Measurements from ENCODE around the gene ARHGEF4. TPM values are rescaled to one million over a fixed set of nuclear protein-coding genes. Genes with fewer than 3 reads are reported as not detected.
A peak's percentile ranks its signal among the peaks of the same experiment; 100 is the strongest.

ARHGEF4 gene
- total RNA-seq, 2 donors from 2014 or later: 0.63 to 1.7 TPM

DNA sequence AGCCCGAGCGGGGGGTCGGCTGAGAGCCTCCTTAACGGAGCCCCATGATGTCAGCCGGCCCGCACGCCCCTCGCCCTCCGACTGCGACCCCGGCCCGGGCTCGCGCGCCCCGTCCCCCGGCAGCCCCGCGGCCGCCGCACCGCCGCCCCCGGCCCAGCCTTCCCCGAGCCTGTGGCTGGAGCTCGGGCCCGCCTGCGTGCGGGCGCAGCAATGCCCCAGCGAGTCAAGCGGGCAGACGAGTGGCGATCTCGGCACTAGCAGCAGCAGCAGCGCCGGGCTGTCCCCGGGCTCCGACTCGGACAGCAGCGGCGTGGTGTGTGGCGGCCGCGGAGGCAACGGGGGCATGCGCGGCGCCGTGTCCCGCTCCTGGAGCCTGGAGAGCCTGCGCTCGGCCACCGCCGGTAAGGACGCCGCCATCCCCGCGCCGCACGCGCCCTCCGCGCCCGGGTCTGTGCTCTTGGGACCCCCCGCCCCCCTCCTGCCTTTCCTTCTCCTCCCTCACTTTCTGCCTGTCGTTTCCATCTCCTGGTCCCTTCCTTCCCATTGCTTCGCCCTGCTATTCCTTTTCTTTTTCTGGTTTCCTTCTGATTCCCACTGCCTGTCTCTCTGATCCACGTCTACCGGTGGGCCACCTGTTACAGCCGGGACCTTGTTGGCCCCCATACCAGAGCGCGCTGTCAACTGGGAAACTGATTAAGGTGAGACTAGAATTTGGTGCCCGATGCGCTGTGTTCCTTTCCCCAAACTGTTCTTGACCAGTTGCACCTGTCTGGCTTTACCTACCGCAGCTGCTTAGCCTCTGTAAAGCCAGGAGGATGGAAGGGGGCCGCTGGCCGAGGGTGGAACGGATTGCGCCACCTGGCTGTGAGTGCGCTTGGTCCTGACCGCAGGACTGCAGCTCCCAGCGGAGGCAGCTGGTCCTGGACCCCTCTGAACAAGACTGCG lies 127.4 kb downstream of the ARHGEF4 start:
- ATAC-seq (replicated peaks in 1 of 2) (peak in 1 of 2 donors; percentile 57), DNase-seq (peak; percentile 15 to 26)
- Mint-ChIP-seq H3K4me3 (peak overlapping the region; percentile 76 to 77), H3K27ac (no peak overlapping the region), H3K36me3 (ENCODE audit: insufficient read depth in 2 of 2) (peaks cover 0 to 2% of the 10 kb centered on the region in 2 donors), H3K9me3 (no peaks in the 10 kb centered on the region), H3K27me3 (ENCODE audit: low read depth) (peaks cover 69% of the 10 kb centered on the region), H3K4me1 (ENCODE audit: low read depth) (peaks cover 11% of the 10 kb centered on the region)

DNA sequence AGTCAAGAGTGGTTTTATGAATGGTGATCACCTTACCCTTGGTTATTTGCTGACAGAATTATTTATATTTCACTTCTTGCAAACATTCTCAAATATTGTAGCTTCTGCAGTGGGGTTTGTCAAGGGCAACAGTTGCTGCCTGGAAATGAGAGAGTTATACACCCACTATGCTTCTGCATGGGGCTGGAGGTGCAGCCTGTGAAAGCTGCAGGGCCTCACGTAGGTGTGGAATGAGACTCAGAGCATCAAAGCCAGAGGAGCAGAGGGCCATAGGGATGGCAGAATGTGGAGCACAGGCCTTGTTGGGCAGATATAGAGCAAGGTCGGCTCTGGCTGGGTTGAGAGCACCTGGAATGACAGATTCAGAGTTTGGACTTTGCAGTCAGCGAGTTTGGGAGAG lies 128.2 kb downstream of the ARHGEF4 start:
- DNase-seq (no peak), ATAC-seq (replicated peaks in 1 of 2) (no peak)
- Mint-ChIP-seq H3K36me3 (ENCODE audit: insufficient read depth in 2 of 2) (peaks cover 0 to 2% of the 10 kb centered on the region in 2 donors), H3K27me3 (ENCODE audit: low read depth) (peaks cover 62% of the 10 kb centered on the region), H3K4me1 (ENCODE audit: low read depth) (peaks cover 11% of the 10 kb centered on the region), H3K27ac (no peak overlapping the region), H3K4me3 (peak overlapping the region; percentile 76 to 77), H3K9me3 (no peaks in the 10 kb centered on the region)

DNA sequence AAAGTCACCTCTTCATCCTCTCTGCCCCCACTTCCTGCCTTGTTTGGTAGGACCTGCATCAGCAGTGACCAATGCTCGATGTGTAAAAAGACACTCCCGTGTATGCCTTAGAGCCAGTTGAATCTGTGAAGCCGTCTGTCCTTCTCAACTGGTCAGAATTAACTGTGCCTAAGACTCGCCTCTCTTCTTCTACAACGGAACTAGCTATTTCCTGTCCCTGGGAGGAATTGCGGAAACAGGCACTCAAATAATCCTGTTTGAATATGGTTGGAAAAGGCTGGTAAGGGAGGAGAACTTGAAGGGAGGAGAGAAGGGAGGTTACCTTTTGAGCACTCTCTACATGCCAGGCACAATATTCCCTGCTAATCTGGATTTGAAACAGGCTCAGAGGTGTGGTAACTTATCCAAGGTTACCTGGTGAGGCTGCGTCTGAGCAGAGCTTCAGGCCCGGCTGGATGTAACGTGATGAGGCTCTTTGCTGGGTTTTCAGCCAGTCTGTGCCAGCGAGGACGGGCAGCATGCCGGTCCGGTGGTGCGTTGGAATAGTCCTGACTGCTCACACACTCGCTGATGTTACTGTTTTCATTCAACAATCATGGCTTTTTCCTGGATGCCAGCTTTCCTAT lies 129.5 kb downstream of the ARHGEF4 start:
- H3K4me1 Mint-ChIP-seq (ENCODE audit: low read depth): peaks cover 11% of the 10 kb centered on the region
- no peaks in the 10 kb centered on the region for H3K9me3 Mint-ChIP-seq
- no peak overlapping the region for H3K4me3 Mint-ChIP-seq
- peaks cover 52% of the 10 kb centered on the region for H3K27me3 Mint-ChIP-seq (ENCODE audit: low read depth)
- H3K36me3 Mint-ChIP-seq (ENCODE audit: insufficient read depth in 2 of 2): peaks cover 0 to 2% of the 10 kb centered on the region in 2 donors
- no peak overlapping the region for H3K27ac Mint-ChIP-seq
- no peak for ATAC-seq (replicated peaks in 1 of 2)
- DNase-seq: no peak

DNA sequence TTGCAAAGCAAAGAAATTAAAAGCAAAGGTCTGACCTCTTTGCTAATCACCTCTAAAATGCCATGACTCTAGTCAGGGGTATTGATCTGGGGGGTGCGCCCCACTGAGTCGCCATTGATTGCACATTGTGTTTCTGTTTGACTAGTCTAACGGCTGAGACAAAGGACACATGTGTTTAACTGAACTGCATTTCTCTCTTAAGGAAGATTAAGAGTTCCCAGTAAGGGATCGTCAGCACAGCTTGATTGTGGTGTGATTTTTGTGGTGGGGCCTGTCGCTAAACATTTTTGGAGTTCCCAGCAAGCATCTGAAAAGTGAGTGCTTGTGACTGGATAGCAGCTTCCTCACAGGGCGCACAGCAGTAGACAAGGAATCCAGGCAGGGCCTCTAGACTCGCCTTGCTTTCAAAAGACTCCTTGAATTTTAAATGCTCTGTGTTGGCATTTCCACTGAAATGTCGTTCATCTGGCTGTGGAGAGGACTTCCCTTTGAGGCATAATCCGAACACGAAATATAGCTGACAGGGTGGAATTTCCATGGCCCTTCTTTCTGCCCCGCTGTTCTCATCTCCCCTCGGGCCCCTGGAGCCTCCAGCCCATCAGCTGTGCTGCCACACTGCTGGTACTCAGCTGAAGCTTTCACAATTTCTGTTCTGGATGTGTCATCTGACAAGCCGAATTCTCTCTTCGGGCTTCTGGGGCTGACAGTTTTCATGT lies 130.2 kb downstream of the ARHGEF4 start:
- no peak for DNase-seq
- H3K27me3 Mint-ChIP-seq (ENCODE audit: low read depth): peaks cover 45% of the 10 kb centered on the region
- no peaks in the 10 kb centered on the region for H3K9me3 Mint-ChIP-seq
- no peak overlapping the region for H3K4me3 Mint-ChIP-seq
- H3K36me3 Mint-ChIP-seq (ENCODE audit: insufficient read depth in 2 of 2): peaks cover 0 to 2% of the 10 kb centered on the region in 2 donors
- H3K4me1 Mint-ChIP-seq (ENCODE audit: low read depth): peaks cover 12% of the 10 kb centered on the region
- ATAC-seq (replicated peaks in 1 of 2): no peak
- H3K27ac Mint-ChIP-seq: no peak overlapping the region

DNA sequence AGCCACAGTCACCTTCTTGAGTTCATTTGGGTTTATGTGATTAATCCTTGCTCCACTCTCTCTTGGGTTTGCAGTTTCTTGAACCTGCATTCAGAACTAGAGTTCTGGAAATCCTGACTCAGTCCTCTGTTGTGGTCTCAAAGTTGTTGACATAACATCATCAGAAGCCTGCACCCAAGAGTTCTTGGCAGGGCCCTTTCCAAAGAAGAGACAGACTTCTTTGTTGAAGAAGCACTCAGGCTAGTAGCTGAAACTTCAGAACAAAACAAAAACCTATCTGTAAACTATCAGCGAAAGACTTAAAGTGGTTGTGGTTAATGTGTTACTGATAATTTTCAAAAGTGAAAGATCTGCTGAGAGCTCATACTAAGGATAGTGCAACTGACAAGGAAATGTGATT lies 135.7 kb downstream of the ARHGEF4 start:
- H3K9me3 Mint-ChIP-seq: no peaks in the 10 kb centered on the region
- H3K27ac Mint-ChIP-seq: peak overlapping the region; percentile 33
- DNase-seq (peak in 1 of 2 donors; percentile 11), ATAC-seq (replicated peaks in 1 of 2) (peak; percentile 86 to 90)
- no peaks in the 10 kb centered on the region for H3K36me3 Mint-ChIP-seq (ENCODE audit: insufficient read depth in 2 of 2)
- peaks cover 9% of the 10 kb centered on the region for H3K4me1 Mint-ChIP-seq (ENCODE audit: low read depth)
- peaks cover 1% of the 10 kb centered on the region for H3K27me3 Mint-ChIP-seq (ENCODE audit: low read depth)
- no peak overlapping the region for H3K4me3 Mint-ChIP-seq

DNA sequence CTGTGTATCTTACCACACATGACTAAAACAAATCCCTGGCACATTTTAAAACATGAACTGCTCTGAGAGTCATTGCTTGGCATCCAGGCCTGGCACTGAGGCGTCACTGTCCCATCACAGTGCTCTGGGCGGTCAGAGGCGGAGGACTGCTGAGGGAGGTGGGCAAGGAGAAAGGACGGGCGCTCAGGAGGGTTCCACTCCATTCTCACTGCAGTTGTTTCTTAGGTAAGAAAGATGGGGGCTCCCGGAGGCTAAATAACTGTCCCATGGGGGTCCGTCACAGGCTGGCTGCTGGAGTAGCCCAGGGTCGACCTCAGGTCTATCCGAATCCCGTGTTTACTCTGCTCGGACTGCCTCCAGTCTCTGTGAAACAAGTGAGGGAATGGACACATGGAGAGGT lies 139.0 kb downstream of the ARHGEF4 start:
- H3K36me3 Mint-ChIP-seq (ENCODE audit: insufficient read depth in 2 of 2): no peaks in the 10 kb centered on the region
- H3K9me3 Mint-ChIP-seq: no peaks in the 10 kb centered on the region
- no peak overlapping the region for H3K4me3 Mint-ChIP-seq
- H3K27me3 Mint-ChIP-seq (ENCODE audit: low read depth): no peaks in the 10 kb centered on the region
- ATAC-seq (replicated peaks in 1 of 2): no peak
- no peak overlapping the region for H3K27ac Mint-ChIP-seq
- no peak for DNase-seq
- H3K4me1 Mint-ChIP-seq (ENCODE audit: low read depth): peaks cover 9% of the 10 kb centered on the region

DNA sequence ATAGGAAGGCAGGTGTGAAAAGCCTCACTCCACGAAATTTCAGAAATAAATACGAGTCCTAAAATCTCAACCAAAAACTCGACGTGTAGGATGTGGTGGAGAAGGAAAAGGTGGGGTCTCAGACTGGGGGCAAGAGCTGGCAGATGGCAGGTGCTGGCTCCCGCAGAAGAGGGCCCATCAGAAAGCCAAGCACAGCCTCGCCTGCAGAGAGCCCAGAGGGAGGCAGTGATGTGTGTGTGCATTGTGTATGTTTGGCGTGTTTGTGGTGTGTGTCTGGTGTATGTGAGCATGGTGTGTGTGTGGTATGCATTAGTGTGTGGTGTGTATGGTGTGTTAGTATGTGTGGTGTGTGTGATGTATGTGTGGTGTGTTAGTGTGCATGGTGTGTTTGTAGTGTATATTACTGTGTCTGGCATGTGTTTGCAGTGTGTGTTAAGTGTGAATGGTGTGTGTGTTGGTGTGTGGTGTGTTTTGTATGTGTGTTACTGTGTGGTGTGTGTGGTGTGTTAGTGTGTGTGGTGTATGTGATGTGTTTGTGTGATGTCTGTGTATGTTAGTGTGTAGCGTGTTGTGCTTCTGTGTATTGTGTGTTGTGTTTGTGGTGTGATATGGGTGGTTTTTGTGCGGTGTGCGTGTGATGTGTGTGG lies 140.0 kb downstream of the ARHGEF4 start:
- DNase-seq (no peak), ATAC-seq (replicated peaks in 1 of 2) (no peak)
- Mint-ChIP-seq H3K27me3 (ENCODE audit: low read depth) (no peaks in the 10 kb centered on the region), H3K9me3 (no peaks in the 10 kb centered on the region), H3K4me3 (no peak overlapping the region), H3K36me3 (ENCODE audit: insufficient read depth in 2 of 2) (no peaks in the 10 kb centered on the region), H3K4me1 (ENCODE audit: low read depth) (peaks cover 9% of the 10 kb centered on the region), H3K27ac (no peak overlapping the region)

DNA sequence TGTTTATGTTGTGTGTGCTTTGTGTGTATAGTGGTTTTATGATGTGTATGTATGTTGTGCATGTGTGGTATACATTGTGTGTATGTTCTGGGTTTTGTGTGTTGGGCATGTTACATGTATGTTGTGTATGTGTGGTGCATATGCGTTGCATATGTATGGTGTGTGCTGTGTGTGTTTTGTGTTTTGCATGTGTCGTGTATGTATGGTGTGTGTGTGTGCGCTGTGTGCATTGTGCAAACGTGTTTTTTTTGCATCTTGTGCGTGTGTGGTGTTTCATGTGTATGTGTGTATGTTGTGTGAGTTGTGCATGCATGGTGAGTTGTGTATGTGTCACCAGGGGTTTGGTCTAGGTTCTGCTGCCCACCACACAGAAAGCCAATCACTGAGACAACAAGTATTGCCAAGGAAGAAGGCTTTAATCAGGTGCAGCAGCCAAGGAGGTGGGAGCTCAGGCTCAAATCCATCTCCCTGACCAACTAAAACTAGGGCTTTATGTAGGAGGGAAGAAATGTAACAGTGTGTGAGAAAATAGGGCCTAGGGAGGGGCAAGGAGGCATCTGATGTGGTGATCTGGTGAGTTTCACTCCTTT lies 140.8 kb downstream of the ARHGEF4 start:
- H3K4me3 Mint-ChIP-seq: no peak overlapping the region
- no peak overlapping the region for H3K27ac Mint-ChIP-seq
- ATAC-seq (replicated peaks in 1 of 2): no peak
- H3K36me3 Mint-ChIP-seq (ENCODE audit: insufficient read depth in 2 of 2): no peaks in the 10 kb centered on the region
- H3K9me3 Mint-ChIP-seq: no peaks in the 10 kb centered on the region
- H3K27me3 Mint-ChIP-seq (ENCODE audit: low read depth): no peaks in the 10 kb centered on the region
- H3K4me1 Mint-ChIP-seq (ENCODE audit: low read depth): peaks cover 3% of the 10 kb centered on the region
- no peak for DNase-seq

DNA sequence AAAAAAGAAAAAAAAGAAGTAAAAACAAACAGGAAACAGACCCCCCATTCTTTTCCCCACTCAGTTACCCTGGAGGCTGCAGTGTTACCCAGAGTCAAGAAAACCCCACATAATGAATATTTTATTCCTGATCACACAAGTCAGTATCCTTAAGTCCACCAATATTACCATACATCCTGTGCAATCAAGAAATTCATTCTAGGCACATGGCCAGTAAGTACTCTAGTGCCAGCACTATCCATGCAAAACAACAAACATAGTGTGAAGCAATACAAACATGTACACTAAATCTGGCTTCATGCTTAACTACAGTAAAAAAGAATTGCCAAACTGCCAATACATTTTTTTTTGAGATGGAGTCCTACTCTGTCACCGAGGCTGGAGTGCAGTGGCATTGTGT lies 145.0 kb downstream of the ARHGEF4 start:
- no peak overlapping the region for H3K27ac Mint-ChIP-seq
- H3K9me3 Mint-ChIP-seq: no peaks in the 10 kb centered on the region
- no peaks in the 10 kb centered on the region for H3K36me3 Mint-ChIP-seq (ENCODE audit: insufficient read depth in 2 of 2)
- DNase-seq (no peak), ATAC-seq (replicated peaks in 1 of 2) (no peak)
- H3K4me1 Mint-ChIP-seq (ENCODE audit: low read depth): no peaks in the 10 kb centered on the region
- no peak overlapping the region for H3K4me3 Mint-ChIP-seq
- no peaks in the 10 kb centered on the region for H3K27me3 Mint-ChIP-seq (ENCODE audit: low read depth)

DNA sequence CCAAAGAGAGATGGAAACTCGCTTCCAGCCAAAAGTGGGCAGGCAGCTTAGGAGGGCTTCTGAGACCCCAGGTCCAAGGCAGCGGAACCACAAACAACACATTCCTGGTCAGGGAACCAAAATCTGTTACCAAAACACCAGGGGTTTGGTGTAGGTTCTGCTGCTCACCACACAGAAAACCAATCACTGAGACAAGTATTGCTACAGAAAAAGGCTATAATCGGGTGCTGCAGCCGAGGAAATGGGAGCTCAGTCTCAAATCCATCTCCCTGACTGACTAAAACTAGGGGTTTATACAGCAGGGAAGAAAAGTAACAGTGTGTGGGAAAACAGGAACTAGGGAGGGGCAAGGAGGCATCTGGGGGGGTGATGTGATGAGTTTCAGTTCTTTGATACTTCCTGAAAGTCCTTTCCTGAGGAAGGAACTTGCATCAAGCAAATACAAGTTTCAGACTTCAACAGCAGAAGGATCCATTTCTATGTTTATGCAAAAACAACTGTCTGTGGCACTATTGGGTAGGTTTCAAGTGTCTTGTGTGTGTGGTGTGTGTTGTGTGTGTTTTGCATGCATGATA lies 148.6 kb downstream of the ARHGEF4 start:
- Mint-ChIP-seq H3K36me3 (ENCODE audit: insufficient read depth in 2 of 2) (no peaks in the 10 kb centered on the region), H3K27ac (no peak overlapping the region), H3K4me3 (no peak overlapping the region), H3K27me3 (ENCODE audit: low read depth) (no peaks in the 10 kb centered on the region), H3K4me1 (ENCODE audit: low read depth) (no peaks in the 10 kb centered on the region), H3K9me3 (no peaks in the 10 kb centered on the region)
- no peak for DNase-seq
- no peak for ATAC-seq (replicated peaks in 1 of 2)

DNA sequence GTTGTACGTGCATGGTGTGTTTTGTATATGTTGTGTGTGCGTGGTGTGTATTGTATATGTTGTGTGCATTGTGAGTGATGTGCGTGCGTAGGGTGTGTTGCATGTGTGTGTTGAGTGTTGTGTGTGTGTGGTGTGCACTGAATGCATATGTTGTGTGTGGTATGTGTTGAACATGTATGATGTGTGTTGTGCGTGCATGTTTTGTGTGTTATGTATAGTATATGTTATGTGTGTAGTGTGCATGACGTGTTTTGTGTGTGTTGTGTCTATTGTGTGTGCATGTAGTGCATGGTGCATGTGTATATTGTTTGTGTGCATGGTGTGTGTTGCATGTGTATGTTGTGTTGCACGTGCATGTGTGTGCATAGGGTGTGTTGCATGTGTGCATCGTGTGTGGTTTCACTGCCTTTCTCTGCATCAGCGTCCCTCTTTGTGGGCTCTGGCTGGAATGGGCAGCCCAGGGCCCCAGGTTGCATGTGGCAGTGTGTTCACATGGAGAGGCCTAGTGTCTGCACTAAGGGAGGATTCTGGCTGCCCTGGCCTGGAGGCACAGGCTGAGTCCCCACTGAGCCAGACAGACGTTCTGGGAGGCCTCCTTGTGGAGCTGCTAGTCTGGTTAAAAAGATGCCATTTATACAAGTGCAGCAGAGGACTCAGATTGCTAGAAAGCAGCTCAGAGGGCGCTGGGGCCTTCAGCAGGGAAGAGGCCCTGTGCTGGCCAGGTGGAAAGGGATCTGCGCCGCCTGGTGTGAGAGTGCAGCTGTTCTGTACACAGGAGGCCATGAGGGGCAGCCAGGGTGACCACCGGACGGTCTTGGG lies 149.3 kb downstream of the ARHGEF4 start:
- H3K4me1 Mint-ChIP-seq (ENCODE audit: low read depth): no peaks in the 10 kb centered on the region
- H3K27ac Mint-ChIP-seq: no peak overlapping the region
- H3K9me3 Mint-ChIP-seq: no peaks in the 10 kb centered on the region
- no peak overlapping the region for H3K4me3 Mint-ChIP-seq
- H3K36me3 Mint-ChIP-seq (ENCODE audit: insufficient read depth in 2 of 2): peaks cover 0 to 2% of the 10 kb centered on the region in 2 donors
- no peak for ATAC-seq (replicated peaks in 1 of 2)
- H3K27me3 Mint-ChIP-seq (ENCODE audit: low read depth): no peaks in the 10 kb centered on the region
- no peak for DNase-seq
